Measurements from ENCODE around the gene KCTD4. TPM values are rescaled to one million over a fixed set of nuclear protein-coding genes. Genes with fewer than 3 reads are reported as not detected.

Gene KCTD4
- total RNA-seq, 1 experiment from 2014 or later, result not detected

DNA sequence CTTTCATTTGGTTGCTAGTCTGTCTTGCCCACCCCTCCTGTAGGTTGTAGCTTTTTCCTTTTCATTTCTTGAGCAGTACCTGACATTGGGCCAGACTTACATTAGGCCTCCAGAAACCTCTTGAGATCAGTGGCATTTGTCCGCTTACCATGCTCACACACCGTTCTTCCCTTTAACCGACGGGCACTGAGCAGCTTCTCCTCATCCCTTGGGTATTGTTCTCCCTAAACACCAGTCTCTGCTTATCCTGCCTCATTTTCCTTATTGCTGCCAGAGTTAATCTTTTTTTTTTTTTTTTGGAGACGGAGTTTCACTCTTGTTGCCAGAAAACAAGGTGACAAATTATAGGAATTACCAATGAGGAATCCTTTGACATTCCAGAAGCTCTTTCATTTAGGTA lies 27.2 kb upstream of the KCTD4 start:
- Mint-ChIP-seq H3K27ac (ENCODE audit: unreplicated experiment) (no peak overlapping the region), H3K4me1 (ENCODE audit: low read depth, unreplicated experiment) (no peaks in the 10 kb centered on the region), H3K9me3 (ENCODE audit: unreplicated experiment) (peaks cover 10% of the 10 kb centered on the region), H3K27me3 (ENCODE audit: insufficient read depth, unreplicated experiment) (no peaks in the 10 kb centered on the region), H3K4me3 (ENCODE audit: unreplicated experiment) (no peak overlapping the region), H3K36me3 (ENCODE audit: insufficient read depth, unreplicated experiment) (peaks cover 17% of the 10 kb centered on the region)
- Histone ChIP-seq H3K27me3 (replicated peaks; ENCODE audit: control insufficient read depth, insufficient read depth, low read length) (no peaks in the 10 kb centered on the region), H3K9me3 (no peaks in the 10 kb centered on the region), H3K4me1 (no peaks in the 10 kb centered on the region), H3K4me3 (ENCODE audit: low read depth, low read length) (no peak overlapping the region), H3K36me3 (ENCODE audit: control insufficient read depth, insufficient read depth, low read length) (no peaks in the 10 kb centered on the region)
- TF ChIP-seq, protein P1, sequence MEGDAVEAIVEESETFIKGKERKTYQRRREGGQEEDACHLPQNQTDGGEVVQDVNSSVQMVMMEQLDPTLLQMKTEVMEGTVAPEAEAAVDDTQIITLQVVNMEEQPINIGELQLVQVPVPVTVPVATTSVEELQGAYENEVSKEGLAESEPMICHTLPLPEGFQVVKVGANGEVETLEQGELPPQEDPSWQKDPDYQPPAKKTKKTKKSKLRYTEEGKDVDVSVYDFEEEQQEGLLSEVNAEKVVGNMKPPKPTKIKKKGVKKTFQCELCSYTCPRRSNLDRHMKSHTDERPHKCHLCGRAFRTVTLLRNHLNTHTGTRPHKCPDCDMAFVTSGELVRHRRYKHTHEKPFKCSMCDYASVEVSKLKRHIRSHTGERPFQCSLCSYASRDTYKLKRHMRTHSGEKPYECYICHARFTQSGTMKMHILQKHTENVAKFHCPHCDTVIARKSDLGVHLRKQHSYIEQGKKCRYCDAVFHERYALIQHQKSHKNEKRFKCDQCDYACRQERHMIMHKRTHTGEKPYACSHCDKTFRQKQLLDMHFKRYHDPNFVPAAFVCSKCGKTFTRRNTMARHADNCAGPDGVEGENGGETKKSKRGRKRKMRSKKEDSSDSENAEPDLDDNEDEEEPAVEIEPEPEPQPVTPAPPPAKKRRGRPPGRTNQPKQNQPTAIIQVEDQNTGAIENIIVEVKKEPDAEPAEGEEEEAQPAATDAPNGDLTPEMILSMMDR (IDR thresholded peaks at IDR 0.05; ENCODE audit: insufficient read depth in 1 of 2, low read depth in 1 of 2, low read length in 1 of 2, severe bottlenecking in 1 of 2, unreplicated experiment in 1 of 2), result no peak
- intact Hi-C loops (cut with micrococcal nuclease; ENCODE audit: unreplicated experiment), result no loop called here
- DNase-seq, result no peak
- BruUV-seq (replicated peaks), result no TSS peak
- CTCF ChIA-PET, result no interaction called here
- POLR2A ChIA-PET, result no interaction called here

DNA sequence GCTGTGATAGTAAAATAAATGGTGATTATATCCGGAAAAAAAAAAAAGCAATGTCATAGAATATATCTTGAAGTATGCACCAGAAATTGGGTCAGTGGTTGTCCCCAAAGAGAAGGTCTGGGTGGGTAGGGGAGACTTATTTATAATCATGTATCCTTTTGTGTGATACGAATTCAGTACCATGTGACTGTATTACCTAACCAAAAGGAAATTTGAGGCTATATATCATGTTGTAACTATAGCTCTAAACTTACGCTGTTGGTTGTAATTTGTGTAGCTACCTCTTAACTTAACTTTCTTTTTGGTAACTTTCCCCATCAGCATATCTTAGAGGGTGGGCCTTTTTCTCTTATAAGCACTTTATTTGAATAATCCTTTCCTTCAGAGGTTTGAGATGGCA lies 25.2 kb upstream of the KCTD4 start:
- Mint-ChIP-seq H3K4me1 (ENCODE audit: low read depth, unreplicated experiment) (no peaks in the 10 kb centered on the region), H3K4me3 (ENCODE audit: unreplicated experiment) (no peak overlapping the region), H3K9me3 (ENCODE audit: unreplicated experiment) (peaks cover 10% of the 10 kb centered on the region), H3K27ac (ENCODE audit: unreplicated experiment) (no peak overlapping the region), H3K36me3 (ENCODE audit: insufficient read depth, unreplicated experiment) (peaks cover 17% of the 10 kb centered on the region), H3K27me3 (ENCODE audit: insufficient read depth, unreplicated experiment) (no peaks in the 10 kb centered on the region)
- ChIA-PET POLR2A (no interaction called here), CTCF (no interaction called here)
- TF ChIP-seq, protein P1 (IDR thresholded peaks at IDR 0.05; ENCODE audit: insufficient read depth in 1 of 2, low read depth in 1 of 2, low read length in 1 of 2, severe bottlenecking in 1 of 2, unreplicated experiment in 1 of 2), result no peak
- intact Hi-C loops (cut with micrococcal nuclease; ENCODE audit: unreplicated experiment), result no loop called here
- Histone ChIP-seq H3K27me3 (replicated peaks; ENCODE audit: control insufficient read depth, insufficient read depth, low read length) (no peaks in the 10 kb centered on the region), H3K9me3 (no peaks in the 10 kb centered on the region), H3K4me1 (no peaks in the 10 kb centered on the region), H3K36me3 (ENCODE audit: control insufficient read depth, insufficient read depth, low read length) (no peaks in the 10 kb centered on the region), H3K4me3 (ENCODE audit: low read depth, low read length) (no peak overlapping the region)
- DNase-seq, result no peak
- no TSS peak for BruUV-seq (replicated peaks)

DNA sequence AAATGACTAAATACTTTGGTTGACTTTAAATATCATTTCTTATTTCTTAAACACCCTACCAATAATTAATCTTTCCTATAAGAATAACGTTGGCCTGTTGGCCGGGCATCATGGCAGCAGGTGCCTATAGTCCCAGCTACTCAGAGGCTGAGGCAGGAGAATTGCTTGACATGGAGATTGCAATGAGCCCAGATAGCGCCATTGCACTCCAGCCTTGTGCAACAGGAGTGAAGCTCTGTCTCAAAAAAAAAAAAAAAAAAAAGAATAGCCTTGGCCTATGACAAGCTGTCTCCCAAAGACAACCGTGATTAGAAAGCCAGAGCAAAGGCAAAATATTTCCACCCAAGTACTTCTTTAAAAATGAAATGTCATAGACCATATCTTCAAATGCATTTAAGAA lies 24.5 kb upstream of the KCTD4 start:
- Mint-ChIP-seq H3K27me3 (ENCODE audit: insufficient read depth, unreplicated experiment) (no peaks in the 10 kb centered on the region), H3K4me1 (ENCODE audit: low read depth, unreplicated experiment) (no peaks in the 10 kb centered on the region), H3K4me3 (ENCODE audit: unreplicated experiment) (no peak overlapping the region), H3K27ac (ENCODE audit: unreplicated experiment) (no peak overlapping the region), H3K9me3 (ENCODE audit: unreplicated experiment) (peaks cover 10% of the 10 kb centered on the region), H3K36me3 (ENCODE audit: insufficient read depth, unreplicated experiment) (peaks cover 17% of the 10 kb centered on the region)
- Histone ChIP-seq H3K4me3 (ENCODE audit: low read depth, low read length) (no peak overlapping the region), H3K4me1 (no peaks in the 10 kb centered on the region), H3K36me3 (ENCODE audit: control insufficient read depth, insufficient read depth, low read length) (no peaks in the 10 kb centered on the region), H3K27me3 (replicated peaks; ENCODE audit: control insufficient read depth, insufficient read depth, low read length) (no peaks in the 10 kb centered on the region), H3K9me3 (no peaks in the 10 kb centered on the region)
- ChIA-PET CTCF (interaction anchor here (0.6 kb wide), 1 partner anchor 72 kb away, joined by 4 read pairs; no protein-coding TSS in a partner anchor), POLR2A (no interaction called here)
- TF ChIP-seq, protein P1 (IDR thresholded peaks at IDR 0.05; ENCODE audit: insufficient read depth in 1 of 2, low read depth in 1 of 2, low read length in 1 of 2, severe bottlenecking in 1 of 2, unreplicated experiment in 1 of 2), result no peak
- DNase-seq, result no peak
- BruUV-seq (replicated peaks), result no TSS peak
- intact Hi-C loops (cut with micrococcal nuclease; ENCODE audit: unreplicated experiment), result no loop called here

Measured in Caco-2 (cell line).